SU-DHL-6 (cell line): ENCODE measurements around the gene F3.

Source experiments
- H2AFZ ChIP-seq: fragments of 200-600 bp; sonication (generic); 2 replicates; pipeline ENCODE4 v1.6.1; 2014; ENCODE audit warnings: low read depth, mild to moderate bottlenecking, moderate library complexity, mixed read lengths, antibody characterized with exemption, low read length; ENCODE audit not compliant: severe bottlenecking
- H3F3A ChIP-seq: fragments of 200-600 bp; shearing (Covaris generic); 2 replicates; pipeline ENCODE4 v1.6.0; 2016; ENCODE audit warnings: antibody characterized with exemption, mild to moderate bottlenecking; ENCODE audit not compliant: insufficient read depth
- H3K27ac ChIP-seq: fragments of 200-600 bp; sonication (generic); 2 replicates; pipeline ENCODE4 v1.5.1; 2016; ENCODE audit warnings: low read depth, mild to moderate bottlenecking, low read length, moderate library complexity, mixed read lengths
- H3K27me3 ChIP-seq: fragments of 200-600 bp; sonication (generic), shearing (Covaris generic); 2 replicates; pipeline ENCODE4 v1.6.0; 2014; ENCODE audit warnings: mild to moderate bottlenecking, low read length
- H3K36me3 ChIP-seq: fragments of 200-600 bp; sonication (generic); 2 replicates; pipeline ENCODE4 v1.6.1; 2014; ENCODE audit warnings: mild to moderate bottlenecking, low read length, mixed read lengths
- H3K4me2 ChIP-seq: fragments of 300-600, 200-600 bp; shearing (Covaris generic), sonication (generic); 2 replicates; pipeline ENCODE4 v1.6.0; 2014; ENCODE audit warnings: low read length, low read depth, mild to moderate bottlenecking; ENCODE audit not compliant: poor library complexity, severe bottlenecking
- H3K4me3 ChIP-seq: fragments of 200-600 bp; sonication (generic); 2 replicates; pipeline ENCODE4 v1.5.1; 2014; ENCODE audit warnings: antibody characterized with exemption, low read length, mild to moderate bottlenecking, mixed read lengths; ENCODE audit not compliant: insufficient read depth, poor library complexity, severe bottlenecking
- H3K79me2 ChIP-seq: fragments of 200-600 bp; sonication (generic); 2 replicates; pipeline ENCODE4 v1.6.1; 2014; ENCODE audit warnings: mild to moderate bottlenecking, low read length, moderate library complexity; ENCODE audit not compliant: insufficient read depth
- H3K9ac ChIP-seq: fragments of 200-600 bp; sonication (generic); 2 replicates; pipeline ENCODE4 v1.7.0; 2014; ENCODE audit warnings: mild to moderate bottlenecking, low read length
- H3K9me2 ChIP-seq: fragments of 200-600 bp; sonication (generic); replicated peaks from 2 replicates; pipeline ENCODE4 v1.6.1; 2014; ENCODE audit warnings: low read length; ENCODE audit not compliant: insufficient read depth
- H3K9me3 ChIP-seq: fragments of 200-600 bp; sonication (generic); 2 replicates; pipeline ENCODE4 v1.6.1; 2014; ENCODE audit warnings: low read length, mixed read lengths; ENCODE audit not compliant: insufficient read depth
- H4K20me1 ChIP-seq: fragments of 200-600 bp; sonication (generic); 2 replicates; pipeline ENCODE4 v1.6.1; 2014; ENCODE audit warnings: low read depth, mild to moderate bottlenecking, antibody characterized with exemption, low read length, moderate library complexity, mixed read lengths
- EZH2phosphoT487 ChIP-seq: fragments of 200-600 bp; sonication (generic), shearing (Covaris generic); conservative IDR thresholded peaks from 2 replicates; pipeline ENCODE4 v1.6.1; 2018; ENCODE audit warnings: mild to moderate bottlenecking, antibody characterized with exemption, low read length, moderate library complexity, mixed read lengths
- TF ChIP-seq, protein P1 (sequence below): fragments of 200-600 bp; sonication (generic); IDR thresholded peaks from one replicate; pipeline ENCODE4 v1.5.1; 2017; ENCODE audit warnings: antibody characterized with exemption, mild to moderate bottlenecking, low read length, moderate library complexity; ENCODE audit not compliant: insufficient read depth, poor library complexity, severe bottlenecking

The F3 gene

DNA sequence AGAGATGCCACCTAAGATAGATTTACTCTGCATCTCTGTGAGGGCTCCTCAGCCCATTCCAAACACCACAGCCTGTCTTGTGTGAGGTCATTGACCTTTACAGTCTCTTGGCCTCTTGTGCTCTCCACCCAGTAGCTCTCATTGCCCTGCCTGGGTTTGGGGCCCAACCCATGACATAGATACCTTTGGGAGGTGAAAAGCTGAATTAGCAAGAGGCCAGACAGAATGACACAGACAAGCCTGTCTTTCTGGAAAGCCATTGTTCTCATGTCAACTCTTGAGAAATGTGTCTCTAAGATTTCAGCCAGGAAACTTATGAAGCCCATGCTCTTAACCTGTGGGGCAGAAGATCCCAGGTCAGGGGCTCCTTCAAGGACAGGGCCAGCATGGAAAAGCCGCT lies 18.4 kb upstream of the F3 start:
- Histone ChIP-seq H3K4me3 (no peak overlapping the region), H3K4me2 (no peak overlapping the region), H3F3A (no peaks in the 10 kb centered on the region), H3K9me3 (no peaks in the 10 kb centered on the region), H3K9me2 (no peaks in the 10 kb centered on the region), H3K79me2 (no peaks in the 10 kb centered on the region), H2AFZ (no peak overlapping the region), H3K27me3 (no peaks in the 10 kb centered on the region), H3K36me3 (no peaks in the 10 kb centered on the region), H4K20me1 (no peaks in the 10 kb centered on the region), H3K9ac (no peak overlapping the region), H3K27ac (no peak overlapping the region)
- TF ChIP-seq, protein P1, sequence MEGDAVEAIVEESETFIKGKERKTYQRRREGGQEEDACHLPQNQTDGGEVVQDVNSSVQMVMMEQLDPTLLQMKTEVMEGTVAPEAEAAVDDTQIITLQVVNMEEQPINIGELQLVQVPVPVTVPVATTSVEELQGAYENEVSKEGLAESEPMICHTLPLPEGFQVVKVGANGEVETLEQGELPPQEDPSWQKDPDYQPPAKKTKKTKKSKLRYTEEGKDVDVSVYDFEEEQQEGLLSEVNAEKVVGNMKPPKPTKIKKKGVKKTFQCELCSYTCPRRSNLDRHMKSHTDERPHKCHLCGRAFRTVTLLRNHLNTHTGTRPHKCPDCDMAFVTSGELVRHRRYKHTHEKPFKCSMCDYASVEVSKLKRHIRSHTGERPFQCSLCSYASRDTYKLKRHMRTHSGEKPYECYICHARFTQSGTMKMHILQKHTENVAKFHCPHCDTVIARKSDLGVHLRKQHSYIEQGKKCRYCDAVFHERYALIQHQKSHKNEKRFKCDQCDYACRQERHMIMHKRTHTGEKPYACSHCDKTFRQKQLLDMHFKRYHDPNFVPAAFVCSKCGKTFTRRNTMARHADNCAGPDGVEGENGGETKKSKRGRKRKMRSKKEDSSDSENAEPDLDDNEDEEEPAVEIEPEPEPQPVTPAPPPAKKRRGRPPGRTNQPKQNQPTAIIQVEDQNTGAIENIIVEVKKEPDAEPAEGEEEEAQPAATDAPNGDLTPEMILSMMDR = no peak
- no peak for TF ChIP-seq EZH2phosphoT487

DNA sequence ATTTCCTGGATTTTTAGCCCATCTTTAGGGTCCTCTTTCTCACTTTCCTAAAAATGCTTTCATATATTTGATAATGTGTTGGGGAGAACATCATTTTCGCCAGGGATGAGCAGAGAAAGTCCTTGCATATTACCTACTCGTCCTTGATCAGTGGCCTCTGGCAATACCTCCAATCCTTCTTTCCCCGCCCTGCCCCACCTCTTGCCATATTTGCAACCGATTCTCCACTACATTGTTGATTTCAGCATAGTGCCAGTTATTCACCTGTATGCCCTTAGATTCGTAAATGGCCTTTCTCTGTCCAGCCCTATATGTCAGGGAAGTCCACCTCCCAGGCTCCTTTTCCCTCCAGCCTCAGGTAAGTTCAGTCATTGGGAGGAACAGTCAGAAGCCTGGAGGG lies 13.5 kb upstream of the F3 start:
- TF ChIP-seq EZH2phosphoT487 = no peak
- TF ChIP-seq, protein P1 = no peak

DNA sequence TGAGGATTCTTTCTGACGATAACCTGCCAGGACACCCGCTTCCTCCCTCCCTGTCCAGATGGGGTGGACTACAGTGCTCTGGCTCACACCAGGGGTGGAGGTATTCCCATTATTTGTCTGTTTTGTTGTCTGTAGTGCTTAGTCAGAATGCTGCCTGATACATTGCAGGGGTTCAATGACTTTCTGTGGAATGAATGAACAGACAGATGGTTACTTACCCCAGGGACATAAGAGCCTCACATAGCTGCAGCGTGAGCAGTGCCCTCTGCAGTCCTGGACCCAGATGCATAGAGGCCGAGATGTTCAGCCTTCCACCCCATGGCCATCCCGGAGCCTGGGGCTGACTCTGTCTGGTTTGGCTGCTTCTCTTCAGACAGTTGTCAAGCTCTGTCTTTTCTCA lies 13.0 kb upstream of the F3 start:
- TF ChIP-seq EZH2phosphoT487 = no peak
- TF ChIP-seq, protein P1 = no peak
- Histone ChIP-seq H4K20me1 (no peaks in the 10 kb centered on the region), H3K27me3 (no peaks in the 10 kb centered on the region), H3K9me3 (no peaks in the 10 kb centered on the region), H3K4me3 (no peak overlapping the region), H3K36me3 (no peaks in the 10 kb centered on the region), H3K27ac (no peak overlapping the region), H3F3A (no peaks in the 10 kb centered on the region), H2AFZ (no peak overlapping the region), H3K79me2 (no peaks in the 10 kb centered on the region), H3K9ac (no peak overlapping the region), H3K9me2 (no peaks in the 10 kb centered on the region), H3K4me2 (no peak overlapping the region)

More for the DNA sequence above, 13.5 kb upstream of the F3 start:
- Histone ChIP-seq H3K4me2 (no peak overlapping the region), H3K9ac (no peak overlapping the region), H3K27ac (no peak overlapping the region), H3K4me3 (no peak overlapping the region), H3K79me2 (no peaks in the 10 kb centered on the region), H4K20me1 (no peaks in the 10 kb centered on the region), H3K9me2 (no peaks in the 10 kb centered on the region), H3K36me3 (no peaks in the 10 kb centered on the region), H3K9me3 (no peaks in the 10 kb centered on the region), H2AFZ (no peak overlapping the region), H3K27me3 (no peaks in the 10 kb centered on the region), H3F3A (no peaks in the 10 kb centered on the region)

DNA sequence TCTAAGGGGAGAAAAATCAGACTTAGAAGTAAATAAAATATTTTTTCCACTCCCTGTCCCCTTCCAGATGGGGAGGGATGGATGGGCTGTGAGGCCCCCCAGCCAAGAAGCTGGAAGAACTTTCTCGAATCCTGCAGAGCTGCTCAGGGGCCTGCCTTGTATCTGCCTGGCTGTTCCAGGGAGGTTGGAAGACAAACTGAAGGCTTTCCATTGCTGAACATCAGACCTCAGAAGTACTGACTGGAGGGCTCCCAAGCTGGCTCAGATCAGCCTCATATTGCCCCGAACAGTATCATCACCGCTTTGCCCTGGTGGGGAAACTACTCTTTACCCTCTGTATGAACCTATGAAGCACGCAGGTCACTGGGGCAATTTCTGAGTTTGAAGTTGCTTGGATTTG lies 12.4 kb upstream of the F3 start:
- Histone ChIP-seq H3K4me3 (no peak overlapping the region), H3K4me2 (no peak overlapping the region), H3K27me3 (no peaks in the 10 kb centered on the region), H2AFZ (no peak overlapping the region), H3K36me3 (no peaks in the 10 kb centered on the region), H3K9me3 (no peaks in the 10 kb centered on the region), H3F3A (no peaks in the 10 kb centered on the region), H3K27ac (no peak overlapping the region), H3K9ac (no peak overlapping the region), H4K20me1 (no peaks in the 10 kb centered on the region), H3K9me2 (no peaks in the 10 kb centered on the region), H3K79me2 (no peaks in the 10 kb centered on the region)
- TF ChIP-seq EZH2phosphoT487 = no peak
